GM13977 (cell line): ENCODE measurements around the gene KIF1A.

Experiments
- DNase-seq: peaks from one replicate; pipeline ENCODE4 v3.0.0; 2012; ENCODE audit warnings: low spot score
- in situ Hi-C: fragments of 300-500 bp; cut with MboI; formaldehyde crosslinking; loops from one replicate; pipeline ENCODE4 v1.12.0; 2022; ENCODE audit warnings: low sequenced_read_pairs, low pct_unique_long_range_greater_than_20kb, mixed read lengths, inconsistent platforms; ENCODE audit not compliant: unreplicated experiment
- TF ChIP-seq, protein P1 (sequence below): IDR thresholded peaks from 2 replicates; pipeline ENCODE4 v1.5.1; 2012; ENCODE audit warnings: mild to moderate bottlenecking, control low read depth; ENCODE audit not compliant: insufficient read depth; ENCODE audit errors: extremely low read depth, missing control alignments

KIF1A gene

DNA sequence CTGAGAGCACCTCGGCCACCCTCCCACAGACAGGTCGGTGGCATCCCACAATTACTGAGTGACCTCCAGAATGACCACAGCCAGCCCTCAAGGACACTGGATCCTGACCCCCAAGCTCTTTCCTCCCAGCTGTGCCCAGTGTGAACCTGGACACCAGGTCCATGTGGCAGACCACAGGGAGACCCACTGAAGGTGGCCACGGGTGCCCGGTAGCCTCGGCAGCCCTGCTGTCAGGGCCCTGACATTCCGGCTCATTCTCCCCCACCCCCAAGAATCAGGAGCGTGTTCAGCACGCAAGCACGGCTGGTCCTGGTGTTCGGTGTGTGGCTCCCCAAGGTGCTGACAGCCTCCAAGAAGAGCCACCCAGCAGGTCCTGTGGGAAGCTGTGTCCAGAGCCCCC is 95.6 kb downstream of the KIF1A start:
- in situ Hi-C loops, result no loop called here

DNA sequence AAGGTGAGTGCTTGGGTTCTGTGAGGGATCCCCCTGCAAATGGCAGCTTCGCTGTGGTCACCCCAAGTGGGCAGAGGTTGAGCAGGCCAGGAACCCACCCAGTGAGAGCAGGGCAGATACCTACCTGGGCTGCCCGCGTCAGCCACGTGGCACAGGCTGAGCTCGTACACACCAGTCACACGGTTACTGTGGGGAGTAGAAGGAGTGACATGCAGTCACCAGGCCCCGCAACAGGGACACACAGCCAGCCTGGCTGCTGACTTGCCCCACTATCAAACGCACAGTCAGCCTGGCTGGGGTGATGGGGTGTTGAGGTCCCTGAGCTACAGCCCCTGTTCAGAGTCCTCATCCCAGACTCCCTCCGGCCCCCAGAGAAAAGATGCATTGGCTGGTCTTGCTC is 96.2 kb downstream of the KIF1A start:
- TF ChIP-seq, protein P1, sequence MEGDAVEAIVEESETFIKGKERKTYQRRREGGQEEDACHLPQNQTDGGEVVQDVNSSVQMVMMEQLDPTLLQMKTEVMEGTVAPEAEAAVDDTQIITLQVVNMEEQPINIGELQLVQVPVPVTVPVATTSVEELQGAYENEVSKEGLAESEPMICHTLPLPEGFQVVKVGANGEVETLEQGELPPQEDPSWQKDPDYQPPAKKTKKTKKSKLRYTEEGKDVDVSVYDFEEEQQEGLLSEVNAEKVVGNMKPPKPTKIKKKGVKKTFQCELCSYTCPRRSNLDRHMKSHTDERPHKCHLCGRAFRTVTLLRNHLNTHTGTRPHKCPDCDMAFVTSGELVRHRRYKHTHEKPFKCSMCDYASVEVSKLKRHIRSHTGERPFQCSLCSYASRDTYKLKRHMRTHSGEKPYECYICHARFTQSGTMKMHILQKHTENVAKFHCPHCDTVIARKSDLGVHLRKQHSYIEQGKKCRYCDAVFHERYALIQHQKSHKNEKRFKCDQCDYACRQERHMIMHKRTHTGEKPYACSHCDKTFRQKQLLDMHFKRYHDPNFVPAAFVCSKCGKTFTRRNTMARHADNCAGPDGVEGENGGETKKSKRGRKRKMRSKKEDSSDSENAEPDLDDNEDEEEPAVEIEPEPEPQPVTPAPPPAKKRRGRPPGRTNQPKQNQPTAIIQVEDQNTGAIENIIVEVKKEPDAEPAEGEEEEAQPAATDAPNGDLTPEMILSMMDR, result no peak
- in situ Hi-C loops, result no loop called here
- DNase-seq, result no peak

More for the DNA sequence above, 95.6 kb downstream of the KIF1A start:
- no peak for DNase-seq
- TF ChIP-seq, protein P1, result no peak

DNA sequence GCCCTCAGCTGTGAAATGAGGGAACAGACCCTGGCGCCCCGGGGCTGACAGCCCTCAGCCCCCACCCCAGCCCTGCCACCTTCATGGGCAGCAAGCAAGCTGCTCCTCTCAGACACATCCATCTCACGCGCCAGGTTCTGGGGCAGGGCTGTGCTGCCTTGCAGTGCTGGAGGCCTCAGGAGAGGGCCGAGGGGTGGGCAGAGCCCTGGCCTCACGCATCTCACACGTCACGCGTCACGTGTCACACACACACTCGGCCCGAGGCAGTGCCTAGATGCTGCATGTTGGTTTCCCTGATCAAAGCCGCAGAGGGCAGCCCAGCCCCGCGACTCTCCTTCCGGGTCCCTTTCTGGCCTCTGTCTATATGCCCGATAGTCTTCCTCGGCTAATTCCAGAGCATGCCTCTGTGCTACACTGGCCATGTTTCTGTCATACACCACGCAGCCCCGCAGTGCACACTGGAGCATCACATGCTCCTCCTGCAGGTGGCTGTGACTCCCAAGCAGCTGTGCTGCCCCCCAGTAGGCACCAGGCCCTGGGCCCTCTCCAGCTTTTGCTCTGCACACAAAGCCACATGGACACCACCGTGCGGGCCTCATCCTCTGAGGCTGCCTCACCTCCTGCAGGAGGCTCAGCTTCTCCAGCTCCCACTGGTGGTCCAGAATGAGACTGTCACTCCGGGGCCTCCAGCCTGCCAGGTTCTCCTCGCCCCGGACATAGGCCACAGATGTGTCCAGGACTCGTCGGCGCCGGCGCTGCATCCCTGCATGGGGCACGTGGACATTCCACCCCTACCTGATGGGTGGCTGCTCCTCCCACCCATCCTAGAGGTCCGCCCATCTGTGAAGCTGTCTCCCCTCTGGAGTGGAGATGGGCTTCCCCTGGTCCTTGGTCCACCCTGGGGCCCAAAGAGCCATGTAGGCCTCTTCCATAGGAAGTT is 97.0 kb downstream of the KIF1A start:
- TF ChIP-seq, protein P1, result no peak
- no peak for DNase-seq
- in situ Hi-C loops, result no loop called here

DNA sequence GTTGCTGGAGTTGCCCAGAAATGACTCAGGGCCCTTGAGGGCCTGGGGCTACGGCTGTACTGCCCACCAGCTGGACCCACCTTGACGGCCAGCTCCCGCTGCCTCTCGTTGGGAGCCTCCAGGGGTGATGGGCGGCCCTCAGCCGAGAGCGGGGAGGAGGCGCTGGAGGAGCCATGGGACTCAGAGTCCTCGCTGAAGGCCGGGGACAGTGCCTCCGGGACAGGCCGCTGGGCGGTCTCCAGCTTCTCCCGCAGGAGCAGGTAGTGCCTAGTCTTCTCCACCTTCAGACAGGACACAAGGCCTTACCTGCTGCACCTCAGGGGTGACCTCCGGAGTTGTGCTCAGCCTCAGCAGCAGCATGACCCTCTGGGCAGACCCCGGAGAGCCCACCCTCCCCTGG is 97.6 kb downstream of the KIF1A start:
- TF ChIP-seq, protein P1, result no peak
- in situ Hi-C loops, result no loop called here
- no peak for DNase-seq

DNA sequence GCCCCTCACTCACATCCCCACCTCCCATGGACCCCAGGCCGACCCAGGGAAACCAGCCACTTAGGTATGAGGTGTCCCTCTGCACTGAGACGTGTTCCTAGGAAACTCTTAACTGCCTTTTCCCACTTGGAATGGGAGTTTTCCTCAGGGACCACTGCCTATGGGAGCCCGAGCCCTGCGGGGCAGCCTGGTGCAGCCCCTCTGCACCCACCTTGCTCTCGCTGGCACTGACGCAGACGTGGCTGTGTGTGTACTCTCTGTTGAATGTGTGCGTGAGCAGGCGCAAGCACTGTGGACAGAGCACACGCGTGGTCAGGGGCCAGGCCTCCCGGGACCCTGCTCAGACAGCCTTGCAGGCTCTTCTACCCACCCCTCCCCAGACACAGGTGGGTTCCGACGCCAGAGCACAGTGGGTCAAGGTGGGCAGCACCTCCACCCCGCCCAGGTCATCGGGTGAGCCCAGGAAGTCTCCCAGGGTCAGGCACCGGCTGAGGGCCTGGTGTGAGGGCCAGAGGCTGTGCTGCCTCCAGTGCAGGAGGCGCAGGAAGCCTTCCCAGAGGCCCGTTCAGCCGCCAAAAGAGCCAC is 98.3 kb downstream of the KIF1A start:
- no peak for DNase-seq
- in situ Hi-C loops, result no loop called here
- TF ChIP-seq, protein P1, result no peak

DNA sequence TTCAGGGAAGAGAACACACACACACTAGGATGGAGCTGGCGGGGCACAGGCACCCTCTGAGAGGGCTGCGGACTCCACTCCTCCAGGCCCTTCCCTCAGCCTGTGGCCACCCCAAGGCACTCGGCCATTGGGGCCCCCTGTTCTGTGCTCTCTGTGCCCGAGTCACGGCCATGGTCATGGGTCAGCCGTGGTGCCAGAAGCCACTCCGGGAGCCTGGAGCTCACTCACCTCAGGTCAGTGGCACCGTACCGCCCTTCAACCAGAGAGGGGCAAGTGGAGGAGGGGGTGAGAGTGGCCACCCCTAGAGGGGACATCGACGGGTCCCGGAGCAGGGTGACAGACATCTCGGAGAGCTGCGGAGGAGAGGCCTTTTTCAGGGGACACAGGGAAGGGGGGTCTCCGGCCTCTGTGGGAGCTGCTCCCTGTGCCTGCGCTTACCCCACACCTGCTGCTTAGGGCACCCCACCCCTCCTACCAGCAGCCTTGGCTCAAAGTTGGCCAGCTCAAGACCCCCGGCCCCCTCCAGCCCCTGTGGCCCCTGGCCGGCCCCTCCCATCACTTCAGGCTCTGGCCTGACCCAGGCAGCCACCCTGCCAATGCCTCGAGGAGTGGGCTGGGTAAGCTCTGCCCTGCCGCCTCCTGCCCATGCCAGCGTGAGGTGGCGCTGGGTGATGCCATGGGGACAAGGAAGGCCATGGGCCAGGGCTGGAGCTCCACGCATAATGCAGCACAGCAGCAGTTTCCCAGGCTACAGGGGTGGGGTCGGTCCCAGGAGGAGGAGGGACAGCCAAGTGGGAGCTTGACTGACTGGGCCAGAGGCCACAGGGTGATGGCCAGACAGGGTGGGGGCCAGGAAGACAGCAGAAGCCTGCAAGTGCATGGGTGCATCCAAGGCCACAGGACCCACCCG is 99.1 kb downstream of the KIF1A start:
- TF ChIP-seq, protein P1, result no peak
- no peak for DNase-seq
- in situ Hi-C loops, result no loop called here
